DND-41 (cell line): Measurements from ENCODE around the gene TSC22D2.

Experiments
- ATAC-seq: fragments of 200-7000 bp; cut with Tn5 transposase; 3 replicates; pipeline ENCODE4 v1.9.1; 2021; ENCODE audit warnings: low read depth; ENCODE audit not compliant: insufficient read depth
- DNase-seq: peaks from one replicate; pipeline ENCODE4 v3.0.0-alpha.2; 2020
- H2AFZ ChIP-seq: 2 replicates; pipeline ENCODE4 v1.6.0; 2012; ENCODE audit warnings: low read depth, low read length
- H3K27ac ChIP-seq: 2 replicates; pipeline ENCODE4 v1.5.1; 2012; ENCODE audit warnings: low read length, inconsistent platforms
- H3K27me3 ChIP-seq: fragments of 200-600 bp; sonication (generic); 2 replicates; pipeline ENCODE4 v1.6.0; 2012; ENCODE audit warnings: low read length, mild to moderate bottlenecking, inconsistent platforms; ENCODE audit not compliant: insufficient read depth, poor library complexity
- H3K36me3 ChIP-seq: 2 replicates; pipeline ENCODE4 v1.5.1; 2012; ENCODE audit warnings: low read length, inconsistent platforms; ENCODE audit not compliant: insufficient read depth
- H3K4me1 ChIP-seq: 2 replicates; pipeline ENCODE4 v1.5.1; 2012; ENCODE audit warnings: mild to moderate bottlenecking, low read length; ENCODE audit not compliant: insufficient read depth
- H3K4me2 ChIP-seq: 2 replicates; pipeline ENCODE4 v1.6.0; 2012; ENCODE audit warnings: mild to moderate bottlenecking, moderate library complexity, low read length, inconsistent platforms; ENCODE audit not compliant: insufficient read depth
- H3K4me3 ChIP-seq, 2 experiments: fragments of 200-600 bp in 1 of 2; shearing (Covaris generic) in 1 of 2; 2 replicates each; pipeline ENCODE4 v1.5.1; 2012 to 2016; ENCODE audit warnings: inconsistent platforms in 2 of 2, low read length in 2 of 2, mild to moderate bottlenecking in 2 of 2, low read depth in 1 of 2, moderate library complexity in 1 of 2
- H3K79me2 ChIP-seq: 2 replicates; pipeline ENCODE4 v1.6.0; 2012; ENCODE audit warnings: low read length, inconsistent platforms; ENCODE audit not compliant: insufficient read depth
- H3K9ac ChIP-seq: 2 replicates; pipeline ENCODE4 v1.6.0; 2012; ENCODE audit warnings: low read depth, mild to moderate bottlenecking, inconsistent platforms, low read length, moderate library complexity
- H3K9me3 ChIP-seq: 2 replicates; pipeline ENCODE4 v1.5.1; 2012; ENCODE audit warnings: low read length, moderate library complexity, mild to moderate bottlenecking, inconsistent platforms; ENCODE audit not compliant: insufficient read depth, severe bottlenecking
- H4K20me1 ChIP-seq: 2 replicates; pipeline ENCODE4 v1.6.0; 2012; ENCODE audit warnings: low read length; ENCODE audit not compliant: insufficient read depth
- EZH2 ChIP-seq: IDR thresholded peaks from 3 replicates; pipeline ENCODE4 v1.6.1; 2012; ENCODE audit warnings: borderline replicate concordance, low read depth, mild to moderate bottlenecking, moderate library complexity, low read length, inconsistent platforms; ENCODE audit not compliant: severe bottlenecking
- TF ChIP-seq, protein P1 (sequence below): IDR thresholded peaks from 2 replicates; pipeline ENCODE4 v1.5.1; 2012; ENCODE audit warnings: borderline replicate concordance, low read length, moderate library complexity, mild to moderate bottlenecking; ENCODE audit not compliant: poor library complexity, severe bottlenecking; ENCODE audit errors: extremely low read depth

Gene TSC22D2

DNA sequence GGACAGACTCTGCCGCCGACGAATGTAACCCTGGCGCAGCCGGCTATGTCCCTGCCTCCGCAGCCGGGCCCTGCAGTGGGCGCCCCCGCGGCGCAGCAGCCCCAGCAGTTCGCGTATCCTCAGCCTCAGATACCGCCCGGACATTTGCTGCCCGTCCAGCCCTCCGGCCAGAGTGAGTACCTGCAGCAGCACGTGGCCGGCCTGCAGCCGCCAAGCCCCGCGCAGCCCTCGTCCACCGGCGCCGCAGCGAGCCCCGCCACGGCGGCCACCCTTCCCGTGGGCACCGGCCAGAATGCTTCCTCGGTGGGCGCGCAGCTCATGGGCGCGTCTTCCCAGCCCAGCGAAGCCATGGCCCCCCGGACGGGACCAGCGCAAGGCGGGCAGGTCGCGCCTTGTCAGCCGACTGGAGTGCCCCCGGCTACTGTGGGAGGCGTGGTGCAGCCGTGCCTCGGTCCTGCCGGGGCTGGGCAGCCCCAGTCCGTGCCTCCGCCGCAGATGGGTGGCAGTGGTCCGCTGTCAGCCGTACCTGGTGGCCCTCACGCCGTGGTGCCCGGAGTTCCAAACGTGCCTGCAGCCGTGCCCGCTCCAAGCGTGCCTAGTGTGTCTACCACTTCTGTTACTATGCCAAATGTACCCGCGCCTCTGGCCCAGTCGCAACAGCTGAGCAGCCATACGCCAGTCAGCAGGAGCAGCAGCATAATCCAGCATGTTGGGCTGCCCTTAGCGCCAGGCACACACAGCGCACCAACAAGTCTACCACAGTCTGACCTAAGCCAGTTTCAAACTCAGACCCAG lies 2.4 kb downstream of the TSC22D2 start:
- ATAC-seq (peak; percentile 33), DNase-seq (peak; percentile 52)

DNA sequence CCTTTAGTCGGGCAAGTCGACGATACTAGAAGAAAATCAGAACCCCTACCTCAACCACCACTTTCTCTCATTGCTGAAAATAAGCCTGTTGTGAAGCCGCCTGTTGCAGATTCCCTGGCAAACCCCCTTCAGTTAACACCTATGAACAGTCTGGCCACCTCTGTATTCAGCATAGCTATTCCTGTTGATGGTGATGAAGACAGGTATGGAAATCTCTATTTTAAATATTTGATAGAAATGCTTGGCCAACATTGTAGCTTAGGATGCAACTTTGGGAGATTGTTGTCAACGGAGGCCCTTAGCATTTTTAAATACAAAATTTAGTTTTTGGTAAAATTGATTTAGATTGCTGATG lies 3.0 kb downstream of the TSC22D2 start:
- Histone ChIP-seq H3K36me3 (peaks cover 21% of the 10 kb centered on the region; the same call in 1 of the 2 replicates), H3K79me2 (peaks cover 73% of the 10 kb centered on the region), H2AFZ (no peak overlapping the region), H3K27ac (peak overlapping the region; percentile 43; the same call in 1 of the 2 replicates), H3K9ac (peak overlapping the region; percentile 90), H4K20me1 (peaks cover 61% of the 10 kb centered on the region), H3K9me3 (no peaks in the 10 kb centered on the region), H3K4me2 (peak overlapping the region; percentile 91), H3K4me3 (peak overlapping the region; percentile 54 to 91), H3K4me1 (peaks cover 63% of the 10 kb centered on the region), H3K27me3 (no peaks in the 10 kb centered on the region)
- ATAC-seq, result no peak
- DNase-seq, result no peak
- TF ChIP-seq, protein P1, sequence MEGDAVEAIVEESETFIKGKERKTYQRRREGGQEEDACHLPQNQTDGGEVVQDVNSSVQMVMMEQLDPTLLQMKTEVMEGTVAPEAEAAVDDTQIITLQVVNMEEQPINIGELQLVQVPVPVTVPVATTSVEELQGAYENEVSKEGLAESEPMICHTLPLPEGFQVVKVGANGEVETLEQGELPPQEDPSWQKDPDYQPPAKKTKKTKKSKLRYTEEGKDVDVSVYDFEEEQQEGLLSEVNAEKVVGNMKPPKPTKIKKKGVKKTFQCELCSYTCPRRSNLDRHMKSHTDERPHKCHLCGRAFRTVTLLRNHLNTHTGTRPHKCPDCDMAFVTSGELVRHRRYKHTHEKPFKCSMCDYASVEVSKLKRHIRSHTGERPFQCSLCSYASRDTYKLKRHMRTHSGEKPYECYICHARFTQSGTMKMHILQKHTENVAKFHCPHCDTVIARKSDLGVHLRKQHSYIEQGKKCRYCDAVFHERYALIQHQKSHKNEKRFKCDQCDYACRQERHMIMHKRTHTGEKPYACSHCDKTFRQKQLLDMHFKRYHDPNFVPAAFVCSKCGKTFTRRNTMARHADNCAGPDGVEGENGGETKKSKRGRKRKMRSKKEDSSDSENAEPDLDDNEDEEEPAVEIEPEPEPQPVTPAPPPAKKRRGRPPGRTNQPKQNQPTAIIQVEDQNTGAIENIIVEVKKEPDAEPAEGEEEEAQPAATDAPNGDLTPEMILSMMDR, result no peak

More for the DNA sequence above, 2.4 kb downstream of the TSC22D2 start:
- Histone ChIP-seq H2AFZ (no peak overlapping the region; the same call in 1 of the 2 replicates), H3K9ac (peak overlapping the region; percentile 90), H3K4me2 (peak overlapping the region; percentile 91), H3K27me3 (peaks cover 4% of the 10 kb centered on the region), H3K27ac (peak overlapping the region; percentile 43; the same call in 1 of the 2 replicates), H3K9me3 (no peaks in the 10 kb centered on the region), H3K79me2 (peaks cover 68% of the 10 kb centered on the region), H4K20me1 (peaks cover 58% of the 10 kb centered on the region), H3K4me3 (peak overlapping the region; percentile 54 to 91), H3K4me1 (peaks cover 60% of the 10 kb centered on the region), H3K36me3 (peaks cover 21% of the 10 kb centered on the region; the same call in 1 of the 2 replicates)
- TF ChIP-seq EZH2, result no peak
- TF ChIP-seq, protein P1, result no peak

DNA sequence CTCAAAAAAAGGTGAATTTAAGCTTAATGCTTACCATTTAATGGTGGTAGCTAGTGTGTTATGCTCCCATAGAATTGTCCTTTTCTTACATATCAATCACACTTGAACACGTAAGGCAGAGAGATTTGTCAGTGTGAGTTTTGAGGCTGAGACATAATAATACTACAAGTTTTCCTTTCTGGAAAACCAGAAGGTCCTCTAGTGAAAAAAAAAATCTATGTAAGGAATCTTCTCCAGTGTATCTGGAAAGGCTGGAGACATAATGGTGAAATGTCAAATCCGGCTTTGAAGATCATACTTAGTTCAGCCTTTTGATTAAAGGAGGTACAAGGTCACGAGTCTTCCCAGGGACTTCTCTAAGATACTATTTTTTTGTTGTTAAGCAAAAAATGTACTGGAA lies 3.4 kb downstream of the TSC22D2 start:
- DNase-seq (no peak), ATAC-seq (no peak)
- Histone ChIP-seq H3K9me3 (no peaks in the 10 kb centered on the region), H3K4me3 (peak overlapping the region; percentile 54 to 91), H3K4me2 (peak overlapping the region; percentile 91), H3K9ac (peak overlapping the region; percentile 90), H3K27me3 (no peaks in the 10 kb centered on the region), H3K79me2 (peaks cover 78% of the 10 kb centered on the region), H3K36me3 (peaks cover 21% of the 10 kb centered on the region; the same call in 1 of the 2 replicates), H2AFZ (no peak overlapping the region), H4K20me1 (peaks cover 61% of the 10 kb centered on the region), H3K27ac (peak overlapping the region; percentile 6; the same call in 1 of the 2 replicates), H3K4me1 (peaks cover 63% of the 10 kb centered on the region)
- TF ChIP-seq, protein P1, result no peak
- TF ChIP-seq EZH2, result no peak
